Gastrocnemius medialis (tissue), 4 donors: ENCODE results near the gene MAN2A1.

Experiments
- CTCF ChIP-seq, 5 experiments: fragments of 450-650 bp in 3 of 5; fragments of 200-600 bp in 2 of 5; sonication (generic) in 2 of 5; IDR thresholded peaks in 4 of 5; conservative IDR thresholded peaks in 1 of 5; 1 replicate in 4 of 5; 2 replicates in 1 of 5; pipeline ENCODE4 v1.5.1; 2016 to 2019; ENCODE audit warnings: antibody characterized with exemption in 5 of 5, mild to moderate bottlenecking in 3 of 5, moderate library complexity in 3 of 5
- POLR2A ChIP-seq, 2 donors: fragments of 450-650 bp; IDR thresholded peaks; one replicate each; pipeline ENCODE4 v1.6.1; 2017; ENCODE audit warnings: antibody characterized with exemption in 2 of 2, mild to moderate bottlenecking in 2 of 2, moderate library complexity in 2 of 2

- TF ChIP-seq CTCF (IDR thresholded peaks at IDR 0.05 in 4 of 5, conservative IDR thresholded peaks at IDR 0.05 in 1 of 5) (no peak), POLR2A (IDR thresholded peaks at IDR 0.05) (no peak)
Observed at GRCh38 chr5:109816732-109817131, 127.0 kb downstream of the MAN2A1 start.
